HepG2 (cell line): ENCODE measurements around the gene DDTL. TPM values are rescaled to one million over a fixed set of nuclear protein-coding genes. Genes with fewer than 3 reads are reported as not detected.

ENCODE experiments used
- ARID2 ChIP-seq: sonication (generic); formaldehyde crosslinking; IDR thresholded peaks from 2 replicates; pipeline ENCODE4 v1.8.1; 2022; ENCODE audit warnings: mild to moderate bottlenecking, missing genetic modification reagents, borderline replicate concordance
- BRCA1 ChIP-seq: sonication (generic); formaldehyde crosslinking; IDR thresholded peaks from 2 replicates; pipeline ENCODE4 v1.4.0; 2020; ENCODE audit warnings: missing genetic modification reagents
- HDAC1 ChIP-seq: sonication (generic); formaldehyde crosslinking; IDR thresholded peaks from 2 replicates; pipeline ENCODE4 v1.5.1; 2020; ENCODE audit warnings: mild to moderate bottlenecking, missing genetic modification reagents
- IRF2 ChIP-seq: IDR thresholded peaks from 2 replicates; pipeline ENCODE4 v1.6.1; 2018; ENCODE audit warnings: missing genetic modification reagents, missing compliant biosample characterization
- PHF5A ChIP-seq: IDR thresholded peaks from one replicate; pipeline ENCODE4 v1.6.1; 2018; ENCODE audit warnings: low read depth, missing genetic modification reagents; ENCODE audit not compliant: unreplicated experiment
- RBM39 ChIP-seq: fragments of 200-400 bp; formaldehyde crosslinking; IDR thresholded peaks from one replicate; pipeline ENCODE4 v1.6.1; 2018; ENCODE audit warnings: antibody characterized with exemption, mild to moderate bottlenecking, low read depth, low read length; ENCODE audit not compliant: poor library complexity, severe bottlenecking
- ZC3H13 ChIP-seq: sonication (generic); formaldehyde crosslinking; IDR thresholded peaks from 2 replicates; pipeline ENCODE4 v1.8.1; 2023; ENCODE audit warnings: mild to moderate bottlenecking, missing genetic modification reagents, moderate library complexity
- ZMAT5 ChIP-seq: sonication (generic); formaldehyde crosslinking; IDR thresholded peaks from 2 replicates; pipeline ENCODE4 v1.5.0; 2020; ENCODE audit warnings: mild to moderate bottlenecking, low read depth, missing genetic modification reagents, borderline replicate concordance
- ZNF446 ChIP-seq: sonication (generic); formaldehyde crosslinking; IDR thresholded peaks from 2 replicates; pipeline ENCODE4 v1.5.0; 2020; ENCODE audit warnings: mild to moderate bottlenecking, missing genetic modification reagents
- ZNF503 ChIP-seq: sonication (generic); formaldehyde crosslinking; IDR thresholded peaks from 2 replicates; pipeline ENCODE4 v1.4.0; 2020; ENCODE audit warnings: missing genetic modification reagents
- ZSCAN29 ChIP-seq: sonication (generic); formaldehyde crosslinking; conservative IDR thresholded peaks from 2 replicates; pipeline ENCODE4 v1.4.0; 2020; ENCODE audit warnings: mild to moderate bottlenecking, missing genetic modification reagents
- ZXDC ChIP-seq: sonication (generic); formaldehyde crosslinking; IDR thresholded peaks from 2 replicates; pipeline ENCODE4 v1.5.0; 2020; ENCODE audit warnings: mild to moderate bottlenecking, missing genetic modification reagents
- polyA plus RNA-seq, 8 experiments: library from polyadenylated mRNA; depleted of rRNA in 3 of 8; stranded (reverse) in 7 of 8; unstranded in 1 of 8; fragments of >200 nt; fragmentation: Illumina TruSeq in 4 of 8; extraction: Trizol in 4 of 8; gene quantifications; 2 replicates each; pipeline versions ENCODE4 v1.2.1 to v1.2.3, GENCODE V29; 2011 to 2016; ENCODE audit warnings: low read depth in 4 of 8, missing spikeins in 1 of 8, mixed read lengths in 1 of 8; ENCODE audit not compliant: insufficient read depth in 1 of 8
- total RNA-seq, 5 experiments: library from RNA; depleted of rRNA; stranded (reverse); fragments of >200 nt; fragmentation: Illumina TruSeq; extraction: Trizol; gene quantifications; 2 replicates each; pipeline ENCODE4 v1.2.3, GENCODE V29; 2016; ENCODE audit warnings: low read depth in 1 of 5
- TF ChIP-seq, protein P1 (sequence below): sonication (generic); formaldehyde crosslinking; IDR thresholded peaks from 2 replicates; pipeline ENCODE4 v1.8.0; 2022; ENCODE audit warnings: mild to moderate bottlenecking, missing genetic modification reagents, moderate library complexity
- TF ChIP-seq, protein P2 (sequence below): sonication (generic); formaldehyde crosslinking; IDR thresholded peaks from 2 replicates; pipeline ENCODE4 v1.4.0; 2020; ENCODE audit warnings: missing genetic modification reagents, borderline replicate concordance
- TF ChIP-seq, protein P3 (sequence below): sonication (generic); formaldehyde crosslinking; IDR thresholded peaks from 2 replicates; pipeline ENCODE4 v1.5.0; 2020; ENCODE audit warnings: mild to moderate bottlenecking, missing genetic modification reagents

The DDTL gene
- total and polyA plus RNA-seq, 2 of the 13 experiments (the other 11 are each of a cell fraction or from before 2014, with no cell fraction given), result 0.31 TPM; not detected in 1

DNA sequence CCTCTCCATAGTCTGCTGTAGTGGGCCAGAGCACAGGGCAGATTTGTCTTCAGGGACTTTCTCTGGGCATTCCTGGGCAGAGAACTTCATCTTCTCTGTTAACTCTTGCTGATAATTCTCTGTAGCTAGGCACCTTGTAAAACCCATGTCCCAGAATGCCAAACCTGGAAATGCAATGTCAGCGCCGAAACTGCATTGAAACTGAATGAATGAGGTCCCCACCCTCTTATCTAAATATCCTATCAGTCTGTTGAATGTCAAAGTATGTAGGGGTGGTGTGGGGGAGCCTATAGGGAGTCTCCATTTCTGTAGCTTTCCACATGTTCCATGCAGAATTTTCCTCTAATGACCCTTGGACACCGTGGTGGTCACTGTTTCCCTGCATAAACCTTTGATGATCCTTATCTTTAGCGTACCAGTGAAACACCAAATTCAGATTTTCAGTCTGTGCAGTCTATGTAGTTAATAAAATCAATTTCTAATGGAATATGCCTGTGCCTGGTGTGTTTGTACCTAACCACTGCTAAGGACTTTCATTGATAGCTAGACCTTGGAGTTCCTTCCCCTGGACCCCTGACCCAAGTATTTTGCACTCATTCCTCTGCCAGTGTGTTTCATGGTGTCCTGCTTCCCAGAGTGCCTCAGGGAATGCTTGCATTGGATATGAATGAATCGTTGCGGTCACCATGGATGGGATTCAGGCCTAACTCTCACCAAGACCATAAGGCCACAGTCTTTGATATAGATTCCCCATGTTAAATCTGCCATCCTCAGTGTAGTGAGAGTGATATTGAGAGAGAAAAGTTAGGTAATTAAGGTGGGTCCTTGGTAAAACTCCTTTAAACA lies 41.9 kb downstream of the DDTL start (continued):
- no peak for TF ChIP-seq ZXDC
- TF ChIP-seq, protein P1, sequence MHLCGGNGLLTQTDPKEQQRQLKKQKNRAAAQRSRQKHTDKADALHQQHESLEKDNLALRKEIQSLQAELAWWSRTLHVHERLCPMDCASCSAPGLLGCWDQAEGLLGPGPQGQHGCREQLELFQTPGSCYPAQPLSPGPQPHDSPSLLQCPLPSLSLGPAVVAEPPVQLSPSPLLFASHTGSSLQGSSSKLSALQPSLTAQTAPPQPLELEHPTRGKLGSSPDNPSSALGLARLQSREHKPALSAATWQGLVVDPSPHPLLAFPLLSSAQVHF (CRISPR knock-in tag), result no peak
- no peak for TF ChIP-seq ZSCAN29
- TF ChIP-seq PHF5A (CRISPR knock-in tag), result no peak
- no peak for TF ChIP-seq BRCA1 (CRISPR knock-in tag)
- TF ChIP-seq RBM39, result no peak
- TF ChIP-seq, protein P2, sequence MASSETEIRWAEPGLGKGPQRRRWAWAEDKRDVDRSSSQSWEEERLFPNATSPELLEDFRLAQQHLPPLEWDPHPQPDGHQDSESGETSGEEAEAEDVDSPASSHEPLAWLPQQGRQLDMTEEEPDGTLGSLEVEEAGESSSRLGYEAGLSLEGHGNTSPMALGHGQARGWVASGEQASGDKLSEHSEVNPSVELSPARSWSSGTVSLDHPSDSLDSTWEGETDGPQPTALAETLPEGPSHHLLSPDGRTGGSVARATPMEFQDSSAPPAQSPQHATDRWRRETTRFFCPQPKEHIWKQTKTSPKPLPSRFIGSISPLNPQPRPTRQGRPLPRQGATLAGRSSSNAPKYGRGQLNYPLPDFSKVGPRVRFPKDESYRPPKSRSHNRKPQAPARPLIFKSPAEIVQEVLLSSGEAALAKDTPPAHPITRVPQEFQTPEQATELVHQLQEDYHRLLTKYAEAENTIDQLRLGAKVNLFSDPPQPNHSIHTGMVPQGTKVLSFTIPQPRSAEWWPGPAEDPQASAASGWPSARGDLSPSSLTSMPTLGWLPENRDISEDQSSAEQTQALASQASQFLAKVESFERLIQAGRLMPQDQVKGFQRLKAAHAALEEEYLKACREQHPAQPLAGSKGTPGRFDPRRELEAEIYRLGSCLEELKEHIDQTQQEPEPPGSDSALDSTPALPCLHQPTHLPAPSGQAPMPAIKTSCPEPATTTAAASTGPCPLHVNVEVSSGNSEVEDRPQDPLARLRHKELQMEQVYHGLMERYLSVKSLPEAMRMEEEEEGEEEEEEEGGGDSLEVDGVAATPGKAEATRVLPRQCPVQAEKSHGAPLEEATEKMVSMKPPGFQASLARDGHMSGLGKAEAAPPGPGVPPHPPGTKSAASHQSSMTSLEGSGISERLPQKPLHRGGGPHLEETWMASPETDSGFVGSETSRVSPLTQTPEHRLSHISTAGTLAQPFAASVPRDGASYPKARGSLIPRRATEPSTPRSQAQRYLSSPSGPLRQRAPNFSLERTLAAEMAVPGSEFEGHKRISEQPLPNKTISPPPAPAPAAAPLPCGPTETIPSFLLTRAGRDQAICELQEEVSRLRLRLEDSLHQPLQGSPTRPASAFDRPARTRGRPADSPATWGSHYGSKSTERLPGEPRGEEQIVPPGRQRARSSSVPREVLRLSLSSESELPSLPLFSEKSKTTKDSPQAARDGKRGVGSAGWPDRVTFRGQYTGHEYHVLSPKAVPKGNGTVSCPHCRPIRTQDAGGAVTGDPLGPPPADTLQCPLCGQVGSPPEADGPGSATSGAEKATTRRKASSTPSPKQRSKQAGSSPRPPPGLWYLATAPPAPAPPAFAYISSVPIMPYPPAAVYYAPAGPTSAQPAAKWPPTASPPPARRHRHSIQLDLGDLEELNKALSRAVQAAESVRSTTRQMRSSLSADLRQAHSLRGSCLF, result no peak
- no peak for TF ChIP-seq ZNF446 (CRISPR knock-in tag)
- no peak for TF ChIP-seq ZC3H13 (CRISPR knock-in tag)
- TF ChIP-seq, protein P3, sequence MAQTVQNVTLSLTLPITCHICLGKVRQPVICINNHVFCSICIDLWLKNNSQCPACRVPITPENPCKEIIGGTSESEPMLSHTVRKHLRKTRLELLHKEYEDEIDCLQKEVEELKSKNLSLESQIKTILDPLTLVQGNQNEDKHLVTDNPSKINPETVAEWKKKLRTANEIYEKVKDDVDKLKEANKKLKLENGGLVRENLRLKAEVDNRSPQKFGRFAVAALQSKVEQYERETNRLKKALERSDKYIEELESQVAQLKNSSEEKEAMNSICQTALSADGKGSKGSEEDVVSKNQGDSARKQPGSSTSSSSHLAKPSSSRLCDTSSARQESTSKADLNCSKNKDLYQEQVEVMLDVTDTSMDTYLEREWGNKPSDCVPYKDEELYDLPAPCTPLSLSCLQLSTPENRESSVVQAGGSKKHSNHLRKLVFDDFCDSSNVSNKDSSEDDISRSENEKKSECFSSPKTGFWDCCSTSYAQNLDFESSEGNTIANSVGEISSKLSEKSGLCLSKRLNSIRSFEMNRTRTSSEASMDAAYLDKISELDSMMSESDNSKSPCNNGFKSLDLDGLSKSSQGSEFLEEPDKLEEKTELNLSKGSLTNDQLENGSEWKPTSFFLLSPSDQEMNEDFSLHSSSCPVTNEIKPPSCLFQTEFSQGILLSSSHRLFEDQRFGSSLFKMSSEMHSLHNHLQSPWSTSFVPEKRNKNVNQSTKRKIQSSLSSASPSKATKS (CRISPR knock-in tag), result no peak
- TF ChIP-seq HDAC1, result peak; percentile 47
- TF ChIP-seq ARID2 (CRISPR knock-in tag), result 0 out of 2 replicates have a peak, but pooled peaks have one; percentile 55
- no peak for TF ChIP-seq ZMAT5
- no peak for TF ChIP-seq IRF2 (CRISPR knock-in tag)
- no peak for TF ChIP-seq ZNF503 (CRISPR knock-in tag)
